Astrocyte (in vitro differentiated cells and primary cell): ENCODE measurements around the gene CHMP1A. TPM values are rescaled to one million over a fixed set of nuclear protein-coding genes. Genes with fewer than 3 reads are reported as not detected.

Experiments used
- DNase-seq: peaks from one replicate; pipeline ENCODE4 v3.0.0-alpha.2; 2010; ENCODE audit warnings: low read depth
- FAIRE-seq: peaks from 2 replicates; lab custom pipeline; 2011; peaks lifted over from hg19 to GRCh38; lab: Jason Lieb, UNC
- H2AFZ ChIP-seq: 2 replicates; pipeline ENCODE4 v1.6.0; 2012; ENCODE audit warnings: low read depth, low read length, inconsistent platforms
- H3K27ac ChIP-seq: 2 replicates; pipeline ENCODE4 v1.5.1; 2011; ENCODE audit warnings: low read depth, low read length, inconsistent platforms
- H3K27me3 ChIP-seq: 2 replicates; pipeline ENCODE4 v1.6.0; 2011; ENCODE audit warnings: low read length, inconsistent platforms; ENCODE audit not compliant: insufficient read depth
- H3K36me3 ChIP-seq: 2 replicates; pipeline ENCODE4 v1.5.1; 2011; ENCODE audit warnings: low read length, inconsistent platforms; ENCODE audit not compliant: insufficient read depth
- H3K4me1 ChIP-seq: 2 replicates; pipeline ENCODE4 v1.5.1; 2011; ENCODE audit warnings: low read length, inconsistent platforms; ENCODE audit not compliant: insufficient read depth
- H3K4me2 ChIP-seq: 2 replicates; pipeline ENCODE4 v1.6.0; 2012; ENCODE audit warnings: low read length, inconsistent platforms
- H3K4me3 ChIP-seq: 2 replicates; pipeline ENCODE4 v1.5.1; 2011; ENCODE audit warnings: low read depth, mild to moderate bottlenecking, low read length, inconsistent platforms; ENCODE audit not compliant: insufficient read depth
- H3K79me2 ChIP-seq: 2 replicates; pipeline ENCODE4 v1.6.0; 2012; ENCODE audit warnings: mild to moderate bottlenecking, low read length, inconsistent platforms; ENCODE audit not compliant: insufficient read depth
- H3K9ac ChIP-seq: 2 replicates; pipeline ENCODE4 v1.6.0; 2012; ENCODE audit warnings: mild to moderate bottlenecking, low read length, inconsistent platforms
- H3K9me3 ChIP-seq: 2 replicates; pipeline ENCODE4 v1.5.1; 2012; ENCODE audit warnings: low read depth, mild to moderate bottlenecking, low read length, inconsistent platforms; ENCODE audit not compliant: insufficient read depth
- H4K20me1 ChIP-seq: 2 replicates; pipeline ENCODE4 v1.6.0; 2012; ENCODE audit warnings: low read length, inconsistent platforms; ENCODE audit not compliant: insufficient read depth
- H3K27ac Mint-ChIP-seq: one replicate; pipeline ENCODE4 v1.8.0; 2021; ENCODE audit warnings: mild to moderate bottlenecking, mixed read lengths; ENCODE audit not compliant: unreplicated experiment
- H3K27me3 Mint-ChIP-seq: one replicate; pipeline ENCODE4 v1.8.0; 2021; ENCODE audit warnings: low read depth, mixed read lengths; ENCODE audit not compliant: unreplicated experiment
- H3K36me3 Mint-ChIP-seq: one replicate; pipeline ENCODE4 v1.8.0; 2021; ENCODE audit warnings: low read depth, mixed read lengths; ENCODE audit not compliant: unreplicated experiment
- H3K4me1 Mint-ChIP-seq: one replicate; pipeline ENCODE4 v1.8.0; 2021; ENCODE audit warnings: low read depth, mixed read lengths; ENCODE audit not compliant: unreplicated experiment
- H3K4me3 Mint-ChIP-seq: one replicate; pipeline ENCODE4 v1.8.0; 2021; ENCODE audit warnings: mild to moderate bottlenecking, moderate library complexity, mixed read lengths; ENCODE audit not compliant: unreplicated experiment
- H3K9me3 Mint-ChIP-seq: one replicate; pipeline ENCODE4 v1.8.0; 2021; ENCODE audit warnings: mild to moderate bottlenecking, mixed read lengths; ENCODE audit not compliant: unreplicated experiment
- CTCF ChIP-seq: IDR thresholded peaks from 2 replicates; pipeline ENCODE4 v1.5.1; 2011; ENCODE audit warnings: low read depth, mild to moderate bottlenecking, inconsistent platforms, low read length, moderate library complexity; ENCODE audit not compliant: insufficient read depth
- EZH2 ChIP-seq: IDR thresholded peaks from 2 replicates; pipeline ENCODE4 v1.6.1; 2012; ENCODE audit warnings: mild to moderate bottlenecking, low read length, inconsistent platforms; ENCODE audit not compliant: insufficient read depth
- total RNA-seq: library from RNA; stranded (reverse); gene quantifications from 2 replicates; pipeline ENCODE4 v1.2.1, GENCODE V29; 2021

CHMP1A gene
- total RNA-seq, 1 donor from 2014 or later: 85.7 TPM

- no peaks in the 10 kb centered on the region for H3K9me3 ChIP-seq
- no peak overlapping the region for H2AFZ ChIP-seq
- H3K9me3 Mint-ChIP-seq: no peaks in the 10 kb centered on the region
- peaks cover 9% of the 10 kb centered on the region for H3K4me1 ChIP-seq
- FAIRE-seq (no peak), DNase-seq (no peak)
- H3K4me3 ChIP-seq: no peak overlapping the region
- H3K79me2 ChIP-seq: peaks cover 24% of the 10 kb centered on the region
- H3K36me3 ChIP-seq: peaks cover 12% of the 10 kb centered on the region
- H3K27ac Mint-ChIP-seq: no peak overlapping the region
- peaks cover 10% of the 10 kb centered on the region for H3K36me3 Mint-ChIP-seq
- peaks cover 4% of the 10 kb centered on the region for H3K4me1 Mint-ChIP-seq
- no peaks in the 10 kb centered on the region for H3K27me3 Mint-ChIP-seq
- no peak overlapping the region for H3K4me3 Mint-ChIP-seq
- H4K20me1 ChIP-seq: peaks cover 38% of the 10 kb centered on the region
- H3K4me2 ChIP-seq: no peak overlapping the region
- TF ChIP-seq EZH2 (no peak), CTCF (no peak)
- no peak overlapping the region for H3K27ac ChIP-seq
- H3K9ac ChIP-seq: no peak overlapping the region
- H3K27me3 ChIP-seq: no peaks in the 10 kb centered on the region
Measured at GRCh38 chr16:89691986-89692569, 34.6 kb upstream of the CHMP1A start.

DNA sequence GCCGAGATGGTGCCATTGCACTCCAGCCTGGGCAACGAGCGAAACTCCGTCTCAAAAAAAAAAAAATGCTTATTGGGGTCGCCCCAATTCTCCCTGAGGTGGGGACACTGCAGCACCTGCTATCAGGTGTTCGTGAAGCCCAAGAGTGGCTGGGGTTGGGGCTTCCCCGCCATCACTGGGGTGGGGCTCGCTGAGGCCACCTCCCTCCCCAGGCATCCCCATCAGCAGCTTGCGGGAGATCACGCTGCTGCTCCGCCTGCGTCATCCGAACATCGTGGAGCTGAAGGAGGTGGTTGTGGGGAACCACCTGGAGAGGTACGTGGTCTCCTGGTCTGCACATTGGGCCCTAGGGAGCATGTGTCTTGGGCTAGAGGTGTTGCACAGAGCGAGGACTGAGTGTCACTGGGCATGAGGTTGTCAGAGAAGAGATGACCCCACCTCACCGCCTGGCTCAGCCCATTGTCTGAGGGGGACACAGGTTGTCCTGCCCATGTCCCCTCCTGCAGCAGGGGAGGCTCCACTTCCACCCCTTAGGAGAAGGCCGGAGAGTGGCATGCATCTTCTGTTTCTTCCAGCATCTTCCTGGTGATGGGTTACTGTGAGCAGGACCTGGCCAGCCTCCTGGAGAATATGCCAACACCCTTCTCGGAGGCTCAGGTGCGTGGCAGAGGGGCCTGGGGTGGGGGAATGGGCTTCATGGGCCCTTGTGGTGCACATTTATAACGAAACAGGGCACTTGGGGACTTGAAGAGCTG is 33.9 kb upstream of the CHMP1A start:
- Histone ChIP-seq H3K36me3 (peaks cover 12% of the 10 kb centered on the region), H3K9ac (no peak overlapping the region), H3K9me3 (no peaks in the 10 kb centered on the region), H3K79me2 (peaks cover 25% of the 10 kb centered on the region), H3K27me3 (no peaks in the 10 kb centered on the region), H3K4me2 (no peak overlapping the region), H3K4me3 (no peak overlapping the region), H2AFZ (no peak overlapping the region), H3K27ac (no peak overlapping the region), H3K4me1 (peaks cover 10% of the 10 kb centered on the region), H4K20me1 (peaks cover 33% of the 10 kb centered on the region)
- H3K27me3 Mint-ChIP-seq: no peaks in the 10 kb centered on the region
- DNase-seq (no peak), FAIRE-seq (no peak)
- H3K9me3 Mint-ChIP-seq: no peaks in the 10 kb centered on the region
- no peak overlapping the region for H3K4me3 Mint-ChIP-seq
- TF ChIP-seq CTCF (no peak), EZH2 (no peak)
- no peak overlapping the region for H3K27ac Mint-ChIP-seq
- H3K4me1 Mint-ChIP-seq: peaks cover 4% of the 10 kb centered on the region
- peaks cover 10% of the 10 kb centered on the region for H3K36me3 Mint-ChIP-seq
